H9 (cell line): ENCODE measurements around the gene CYP26A1. TPM values are rescaled to one million over a fixed set of nuclear protein-coding genes. Genes with fewer than 3 reads are reported as not detected.

ENCODE experiments used
- DNase-seq: peaks from one replicate; pipeline ENCODE4 v3.0.0-alpha.2; 2017
- H2AFZ ChIP-seq: one replicate; pipeline ENCODE4 v1.6.1; 2013; ENCODE audit warnings: mild to moderate bottlenecking, low read length, control low read depth, moderate library complexity
- H2AK5ac ChIP-seq: 2 replicates; pipeline ENCODE4 v1.6.1; 2013; ENCODE audit warnings: low read length, control low read depth, mixed read lengths; ENCODE audit not compliant: insufficient read length
- H2BK120ac ChIP-seq: one replicate; pipeline ENCODE4 v1.6.1; 2013; ENCODE audit warnings: low read depth, mild to moderate bottlenecking, low read length, control low read depth, inconsistent platforms; ENCODE audit not compliant: poor library complexity, severe bottlenecking
- H2BK12ac ChIP-seq: 2 replicates; pipeline ENCODE4 v1.6.1; 2013; ENCODE audit warnings: low read length, control low read depth, mixed read lengths, low read depth; ENCODE audit not compliant: insufficient read length
- H2BK15ac ChIP-seq: 2 replicates; pipeline ENCODE4 v1.6.1; 2013; ENCODE audit warnings: low read depth, low read length, control low read depth
- H2BK20ac ChIP-seq: one replicate; pipeline ENCODE4 v1.6.1; 2013; ENCODE audit warnings: low read depth, mild to moderate bottlenecking, low read length, control low read depth, inconsistent platforms; ENCODE audit not compliant: poor library complexity, severe bottlenecking
- H2BK5ac ChIP-seq: 2 replicates; pipeline ENCODE4 v1.6.1; 2013; ENCODE audit warnings: low read length, control low read depth, mixed read lengths; ENCODE audit not compliant: insufficient read length
- H3K14ac ChIP-seq: 2 replicates; pipeline ENCODE4 v1.6.1; 2013; ENCODE audit warnings: low read length, control low read depth; ENCODE audit not compliant: insufficient read depth
- H3K18ac ChIP-seq: 2 replicates; pipeline ENCODE4 v1.6.1; 2013; ENCODE audit warnings: low read depth, mild to moderate bottlenecking, mixed read lengths, low read length, control low read depth; ENCODE audit not compliant: insufficient read length
- H3K23ac ChIP-seq: 2 replicates; pipeline ENCODE4 v1.6.1; 2013; ENCODE audit warnings: low read length, control low read depth, mixed read lengths, low read depth; ENCODE audit not compliant: insufficient read length
- H3K23me2 ChIP-seq: 2 replicates; pipeline ENCODE4 v1.6.1; 2013; ENCODE audit warnings: low read depth, mild to moderate bottlenecking, mixed read lengths, low read length, control low read depth; ENCODE audit not compliant: insufficient read length, poor library complexity, severe bottlenecking
- H3K27ac ChIP-seq: 2 replicates; pipeline ENCODE4 v1.5.1; 2013; ENCODE audit warnings: low read length, control low read depth, mixed read lengths, low read depth; ENCODE audit not compliant: insufficient read length
- H3K27me3 ChIP-seq: 2 replicates; pipeline ENCODE4 v1.6.1; 2013; ENCODE audit warnings: low read length, control low read depth, inconsistent platforms; ENCODE audit not compliant: insufficient read depth
- H3K4ac ChIP-seq: 2 replicates; pipeline ENCODE4 v1.6.1; 2013; ENCODE audit warnings: low read depth, mild to moderate bottlenecking, control low read depth, inconsistent platforms, low read length, moderate library complexity
- H3K4me1 ChIP-seq: 2 replicates; pipeline ENCODE4 v1.6.1; 2013; ENCODE audit warnings: low read length, control low read depth, inconsistent platforms; ENCODE audit not compliant: insufficient read depth
- H3K4me2 ChIP-seq: 2 replicates; pipeline ENCODE4 v1.6.1; 2013; ENCODE audit warnings: low read length, control low read depth, mixed read lengths; ENCODE audit not compliant: insufficient read length, insufficient read depth
- H3K56ac ChIP-seq: 2 replicates; pipeline ENCODE4 v1.6.1; 2013; ENCODE audit warnings: low read depth, mild to moderate bottlenecking, mixed read lengths, low read length, control low read depth; ENCODE audit not compliant: insufficient read length
- H3K79me1 ChIP-seq: 2 replicates; pipeline ENCODE4 v1.6.1; 2013; ENCODE audit warnings: low read depth, mild to moderate bottlenecking, moderate library complexity, low read length, control low read depth, inconsistent platforms; ENCODE audit not compliant: insufficient read depth, poor library complexity, severe bottlenecking
- H3K79me2 ChIP-seq: 2 replicates; pipeline ENCODE4 v1.6.1; 2013; ENCODE audit warnings: low read length, control low read depth, inconsistent platforms; ENCODE audit not compliant: insufficient read depth
- H3K9ac ChIP-seq: 2 replicates; pipeline ENCODE4 v1.6.1; 2013; ENCODE audit warnings: low read length, control low read depth, mixed read lengths; ENCODE audit not compliant: insufficient read length; ENCODE audit errors: extremely low read depth
- H3K9me3 ChIP-seq: one replicate; pipeline ENCODE4 v1.6.1; 2013; ENCODE audit warnings: low read depth, low read length, inconsistent platforms; ENCODE audit not compliant: control insufficient read depth
- H3T11ph ChIP-seq: one replicate; pipeline ENCODE4 v1.6.1; 2013; ENCODE audit warnings: mild to moderate bottlenecking, low read length, control low read depth, inconsistent platforms
- H4K20me1 ChIP-seq: one replicate; pipeline ENCODE4 v1.6.1; 2013; ENCODE audit not compliant: control insufficient read depth, insufficient read length, insufficient read depth
- H4K5ac ChIP-seq: 2 replicates; pipeline ENCODE4 v1.6.1; 2013; ENCODE audit warnings: low read depth, mild to moderate bottlenecking, mixed read lengths, low read length, control low read depth; ENCODE audit not compliant: insufficient read length
- H4K8ac ChIP-seq: replicated peaks from 2 replicates; pipeline ENCODE4 v1.6.1; 2013; ENCODE audit warnings: low read length, control low read depth, mixed read lengths, low read depth; ENCODE audit not compliant: insufficient read length
- H4K91ac ChIP-seq: 2 replicates; pipeline ENCODE4 v1.6.1; 2013; ENCODE audit warnings: low read depth, mild to moderate bottlenecking, moderate library complexity, mixed read lengths, low read length, control low read depth; ENCODE audit not compliant: insufficient read length
- H3K27ac Mint-ChIP-seq, 3 experiments: 2 replicates in 2 of 3; 3 replicates in 1 of 3; pipeline ENCODE4 v1.8.0; 2020 to 2021; ENCODE audit warnings: mixed read lengths in 3 of 3, mild to moderate bottlenecking in 1 of 3, moderate library complexity in 1 of 3
- H3K27me3 Mint-ChIP-seq: 2 replicates; pipeline ENCODE4 v1.8.0; 2021; ENCODE audit warnings: low read depth, mild to moderate bottlenecking, moderate library complexity, mixed read lengths
- H3K36me3 Mint-ChIP-seq, 3 experiments: 2 replicates in 2 of 3; 3 replicates in 1 of 3; pipeline ENCODE4 v1.8.0; 2020 to 2021; ENCODE audit warnings: low read depth in 3 of 3, mixed read lengths in 3 of 3; ENCODE audit not compliant: insufficient read depth in 1 of 3
- H3K4me1 Mint-ChIP-seq, 2 experiments: 2 replicates each; pipeline ENCODE4 v1.8.0; 2020; ENCODE audit warnings: mixed read lengths in 2 of 2
- H3K4me3 Mint-ChIP-seq, 2 experiments: 2 replicates in 1 of 2; 3 replicates in 1 of 2; pipeline ENCODE4 v1.8.0; 2020 to 2021; ENCODE audit warnings: mild to moderate bottlenecking in 2 of 2, mixed read lengths in 2 of 2, moderate library complexity in 1 of 2
- H3K9me3 Mint-ChIP-seq, 2 experiments: 2 replicates in 1 of 2; 3 replicates in 1 of 2; pipeline ENCODE4 v1.8.0; 2020; ENCODE audit warnings: mild to moderate bottlenecking in 2 of 2, mixed read lengths in 2 of 2, moderate library complexity in 1 of 2
- WGBS: extraction: QIAGEN DNeasy Blood & Tissue Kit; methylation state at CpG from one replicate; pipeline ENCODE4 v1.1.7; 2013; ENCODE audit warnings: missing lambda C conversion rate, low lambda C conversion rate, mixed read lengths; ENCODE audit not compliant: insufficient read length; ENCODE audit errors: extremely low coverage; 5-methylcytosine and 5-hydroxymethylcytosine counted together
- total RNA-seq: library from RNA; stranded (reverse); gene quantifications from 2 replicates; pipeline ENCODE4 v1.2.1, GENCODE V29; 2021
- TF ChIP-seq, protein P1 (sequence below): fragments of 200-600 bp; sonication (generic); conservative IDR thresholded peaks from 3 replicates; pipeline ENCODE4 v1.8.0; 2021; ENCODE audit warnings: antibody characterized with exemption, mild to moderate bottlenecking

The CYP26A1 gene
- total RNA-seq, 1 experiment from 2014 or later, result 72.1 TPM

DNA sequence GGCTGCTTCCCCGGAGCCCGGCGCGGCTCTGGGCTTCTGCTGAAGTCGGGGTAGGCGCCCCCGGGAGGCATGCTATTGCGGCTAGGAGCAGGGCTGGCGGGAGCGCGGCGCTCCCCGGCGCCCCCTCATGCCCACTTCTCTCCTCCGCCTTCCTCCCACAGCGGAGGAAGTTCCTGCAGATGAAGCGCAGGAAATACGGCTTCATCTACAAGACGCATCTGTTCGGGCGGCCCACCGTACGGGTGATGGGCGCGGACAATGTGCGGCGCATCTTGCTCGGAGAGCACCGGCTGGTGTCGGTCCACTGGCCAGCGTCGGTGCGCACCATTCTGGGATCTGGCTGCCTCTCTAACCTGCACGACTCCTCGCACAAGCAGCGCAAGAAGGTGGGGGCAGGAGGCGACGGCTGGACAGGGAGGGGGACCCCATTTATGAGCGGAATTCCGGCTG is 479 bp downstream of the CYP26A1 start:
- Histone ChIP-seq H4K91ac (no peak overlapping the region), H3K23ac (no peak overlapping the region), H2BK20ac (no peak overlapping the region), H3T11ph (no peak overlapping the region), H3K4me2 (peak overlapping the region; percentile 82), H4K8ac (no peak overlapping the region), H3K9ac (no peak overlapping the region), H3K9me3 (no peaks in the 10 kb centered on the region), H2AK5ac (no peak overlapping the region), H2BK12ac (no peak overlapping the region), H3K27me3 (peaks cover 72% of the 10 kb centered on the region), H3K56ac (no peak overlapping the region), H2BK15ac (no peak overlapping the region), H3K14ac (no peak overlapping the region), H3K79me1 (no peaks in the 10 kb centered on the region), H3K27ac (no peak overlapping the region), H3K4ac (no peak overlapping the region), H2BK5ac (no peak overlapping the region), H3K18ac (no peak overlapping the region), H2BK120ac (no peak overlapping the region), H2AFZ (no peak overlapping the region), H4K5ac (no peak overlapping the region), H3K23me2 (peaks cover 25% of the 10 kb centered on the region), H3K79me2 (no peaks in the 10 kb centered on the region), H3K4me1 (no peaks in the 10 kb centered on the region), H4K20me1 (no peaks in the 10 kb centered on the region)
- TF ChIP-seq, protein P1, sequence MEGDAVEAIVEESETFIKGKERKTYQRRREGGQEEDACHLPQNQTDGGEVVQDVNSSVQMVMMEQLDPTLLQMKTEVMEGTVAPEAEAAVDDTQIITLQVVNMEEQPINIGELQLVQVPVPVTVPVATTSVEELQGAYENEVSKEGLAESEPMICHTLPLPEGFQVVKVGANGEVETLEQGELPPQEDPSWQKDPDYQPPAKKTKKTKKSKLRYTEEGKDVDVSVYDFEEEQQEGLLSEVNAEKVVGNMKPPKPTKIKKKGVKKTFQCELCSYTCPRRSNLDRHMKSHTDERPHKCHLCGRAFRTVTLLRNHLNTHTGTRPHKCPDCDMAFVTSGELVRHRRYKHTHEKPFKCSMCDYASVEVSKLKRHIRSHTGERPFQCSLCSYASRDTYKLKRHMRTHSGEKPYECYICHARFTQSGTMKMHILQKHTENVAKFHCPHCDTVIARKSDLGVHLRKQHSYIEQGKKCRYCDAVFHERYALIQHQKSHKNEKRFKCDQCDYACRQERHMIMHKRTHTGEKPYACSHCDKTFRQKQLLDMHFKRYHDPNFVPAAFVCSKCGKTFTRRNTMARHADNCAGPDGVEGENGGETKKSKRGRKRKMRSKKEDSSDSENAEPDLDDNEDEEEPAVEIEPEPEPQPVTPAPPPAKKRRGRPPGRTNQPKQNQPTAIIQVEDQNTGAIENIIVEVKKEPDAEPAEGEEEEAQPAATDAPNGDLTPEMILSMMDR, result peak; percentile 41; the same call in 2 of the 3 replicates
- H3K36me3 Mint-ChIP-seq, result peaks cover 0 to 40% (median 38%) of the 10 kb centered on the region in 3 experiments; a peak in 6 of 7 replicates
- H3K4me1 Mint-ChIP-seq, result peaks cover 38 to 39% of the 10 kb centered on the region in 2 experiments
- no peak overlapping the region; a peak in 1 of 7 replicates for H3K27ac Mint-ChIP-seq
- H3K9me3 Mint-ChIP-seq, result peaks cover 0 to 3% of the 10 kb centered on the region in 2 experiments; a peak in 3 of 5 replicates
- peak overlapping the region; percentile 90 to 95 for H3K4me3 Mint-ChIP-seq
- WGBS, result no CpG with 5 or more reads among the region's 40 CpGs
- peak; percentile 68 for DNase-seq
- peaks cover 77% of the 10 kb centered on the region for H3K27me3 Mint-ChIP-seq
